ENCODE measurements around the gene RNASEH2C. TPM values are rescaled to one million over a fixed set of nuclear protein-coding genes. Genes with fewer than 3 reads are reported as not detected.

The RNASEH2C gene
- 29.2 to 51.2 TPM (median 48.8 TPM) in 5 replicates for total RNA-seq (2022; extraction: Qiagen RNA extraction; ENCODE audit: low read depth)

GRCh38 chr11:65720211-65720934, at the start of gene RNASEH2C:
Gene RNASEH2C, minus strand, starts transcription at chr11:65720798. Its CDS starts 40 bp downstream, at chr11:65720758.

GRCh38 chr11:65711785-65712632, 8.6 kb downstream of the RNASEH2C start, which contains the start of gene KAT5:
Gene KAT5, plus strand, starts transcription at chr11:65712252. Its CDS starts 16 bp downstream, at chr11:65712268.

Other genes starting within 250 kb of the RNASEH2C start
- 26.0 to 79.2 TPM (median 71.5 TPM) in 5 replicates for gene MALAT1, start 221.8 kb downstream of the RNASEH2C start, total RNA-seq (2022; extraction: Qiagen RNA extraction; ENCODE audit: low read depth)
- gene SCYL1, start 195.7 kb downstream of the RNASEH2C start, total RNA-seq (2022; extraction: Qiagen RNA extraction; ENCODE audit: low read depth): 41.8 to 64.0 TPM (median 60.8 TPM) in 5 replicates
- gene LTBP3, start 162.4 kb downstream of the RNASEH2C start, total RNA-seq (2022; extraction: Qiagen RNA extraction; ENCODE audit: low read depth): 89.5 to 139 TPM (median 115 TPM) in 5 replicates
- 68.9 to 82.1 TPM (median 80.4 TPM) in 5 replicates for gene ZNRD2, start 150.3 kb downstream of the RNASEH2C start, total RNA-seq (2022; extraction: Qiagen RNA extraction; ENCODE audit: low read depth)
- gene FAM89B, start 148.3 kb downstream of the RNASEH2C start, total RNA-seq (2022; extraction: Qiagen RNA extraction; ENCODE audit: low read depth): 27.5 to 57.1 TPM (median 48.3 TPM) in 5 replicates
- 26.8 to 46.1 TPM (median 41.0 TPM) in 5 replicates for gene EHBP1L1, start 144.7 kb downstream of the RNASEH2C start, total RNA-seq (2022; extraction: Qiagen RNA extraction; ENCODE audit: low read depth)
- 0.21 to 1.4 TPM (median 0.57 TPM) in 5 replicates for gene KCNK7, start 125.0 kb downstream of the RNASEH2C start, total RNA-seq (2022; extraction: Qiagen RNA extraction; ENCODE audit: low read depth)
- 37.5 to 55.8 TPM (median 50.4 TPM) in 5 replicates for gene MAP3K11, start 106.6 kb downstream of the RNASEH2C start, total RNA-seq (2022; extraction: Qiagen RNA extraction; ENCODE audit: low read depth)
- gene PCNX3, start 105.0 kb downstream of the RNASEH2C start, total RNA-seq (2022; extraction: Qiagen RNA extraction; ENCODE audit: low read depth): 24.0 to 39.4 TPM (median 33.5 TPM) in 5 replicates
- 9.2 to 21.6 TPM (median 19.1 TPM) in 5 replicates for gene SIPA1, start 82.7 kb downstream of the RNASEH2C start, total RNA-seq (2022; extraction: Qiagen RNA extraction; ENCODE audit: low read depth)
- 68.9 to 82.9 TPM (median 82.0 TPM) in 5 replicates for gene RELA, start 57.9 kb downstream of the RNASEH2C start, total RNA-seq (2022; extraction: Qiagen RNA extraction; ENCODE audit: low read depth)
- 41.0 to 55.2 TPM (median 52.3 TPM) in 5 replicates for gene KAT5, start 8.5 kb downstream of the RNASEH2C start, total RNA-seq (2022; extraction: Qiagen RNA extraction; ENCODE audit: low read depth)
- 7.8 to 13.4 TPM (median 10.6 TPM) in 5 replicates for gene AP5B1, start 60.2 kb upstream of the RNASEH2C start, total RNA-seq (2022; extraction: Qiagen RNA extraction; ENCODE audit: low read depth)
- gene OVOL1, start 66.3 kb upstream of the RNASEH2C start, total RNA-seq (2022; extraction: Qiagen RNA extraction; ENCODE audit: low read depth): 0.06 to 0.10 TPM (median 0.07 TPM) in 3 of 5 replicates, not detected in the others
- gene SNX32, start 113.2 kb upstream of the RNASEH2C start, total RNA-seq (2022; extraction: Qiagen RNA extraction; ENCODE audit: low read depth): 0.07 TPM in 1 of 5 replicates, not detected in the others
- gene CFL1, start 137.4 kb upstream of the RNASEH2C start, total RNA-seq (2022; extraction: Qiagen RNA extraction; ENCODE audit: low read depth): 1,909 to 2,425 TPM (median 2,217 TPM) in 5 replicates
- 20.6 to 33.6 TPM (median 31.0 TPM) in 5 replicates for gene MUS81, start 139.6 kb upstream of the RNASEH2C start, total RNA-seq (2022; extraction: Qiagen RNA extraction; ENCODE audit: low read depth)
- 0.45 to 0.88 TPM (median 0.85 TPM) in 5 replicates for gene EFEMP2, start 152.0 kb upstream of the RNASEH2C start, total RNA-seq (2022; extraction: Qiagen RNA extraction; ENCODE audit: low read depth)
- 0.09 to 0.19 TPM in 2 of 5 replicates, not detected in the others for gene CTSW, start 159.0 kb upstream of the RNASEH2C start, total RNA-seq (2022; extraction: Qiagen RNA extraction; ENCODE audit: low read depth)
- 72.3 to 97.2 TPM (median 86.8 TPM) in 5 replicates for gene FIBP, start 167.7 kb upstream of the RNASEH2C start, total RNA-seq (2022; extraction: Qiagen RNA extraction; ENCODE audit: low read depth)
- 29.7 to 54.1 TPM (median 46.1 TPM) in 5 replicates for gene CCDC85B, start 169.9 kb upstream of the RNASEH2C start, total RNA-seq (2022; extraction: Qiagen RNA extraction; ENCODE audit: low read depth)
- gene FOSL1, start 179.6 kb upstream of the RNASEH2C start, total RNA-seq (2022; extraction: Qiagen RNA extraction; ENCODE audit: low read depth): 160 to 254 TPM (median 205 TPM) in 5 replicates
- 40.2 to 65.5 TPM (median 60.3 TPM) in 5 replicates for gene C11orf68, start 198.3 kb upstream of the RNASEH2C start, total RNA-seq (2022; extraction: Qiagen RNA extraction; ENCODE audit: low read depth)
- 193 to 312 TPM (median 253 TPM) in 5 replicates for gene DRAP1, start 198.6 kb upstream of the RNASEH2C start, total RNA-seq (2022; extraction: Qiagen RNA extraction; ENCODE audit: low read depth)
- gene TSGA10IP, start 224.7 kb upstream of the RNASEH2C start, total RNA-seq (2022; extraction: Qiagen RNA extraction; ENCODE audit: low read depth): not detected in 5 replicates
- 51.4 to 70.6 TPM (median 62.2 TPM) in 5 replicates for gene SART1, start 240.9 kb upstream of the RNASEH2C start, total RNA-seq (2022; extraction: Qiagen RNA extraction; ENCODE audit: low read depth)

Measured in A549 treated with RU486 at 1 μM for 4 hours (cell line).